Muscle layer of duodenum (tissue), 2 donors: Measurements from ENCODE around the gene BCL2.

Source experiments
- H3K27ac ChIP-seq: one replicate; pipeline ENCODE4 v1.7.0; 2013; ENCODE audit warnings: mild to moderate bottlenecking, low read length
- H3K27me3 ChIP-seq: one replicate; pipeline ENCODE4 v1.7.0; 2013; ENCODE audit warnings: low read depth, mild to moderate bottlenecking, control low read depth, low read length
- H3K36me3 ChIP-seq, 2 donors: one replicate each; pipeline ENCODE4 v1.7.0; 2013; ENCODE audit warnings: low read length in 2 of 2, control low read depth in 1 of 2, mild to moderate bottlenecking in 1 of 2; ENCODE audit not compliant: insufficient read depth in 2 of 2, control insufficient read depth in 1 of 2
- H3K4me1 ChIP-seq, 2 donors: one replicate each; pipeline ENCODE4 v1.7.0; 2013; ENCODE audit warnings: low read length in 2 of 2, mild to moderate bottlenecking in 2 of 2, control low read depth in 1 of 2, moderate library complexity in 1 of 2; ENCODE audit not compliant: insufficient read depth in 2 of 2, control insufficient read depth in 1 of 2
- H3K4me3 ChIP-seq, 2 donors: one replicate each; pipeline ENCODE4 v1.7.0; 2013; ENCODE audit warnings: low read length in 2 of 2, low read depth in 1 of 2, mild to moderate bottlenecking in 1 of 2
- H3K9me3 ChIP-seq, 2 donors: one replicate each; pipeline ENCODE4 v1.7.0; 2013; ENCODE audit warnings: low read length in 2 of 2, control low read depth in 1 of 2, mild to moderate bottlenecking in 1 of 2; ENCODE audit not compliant: control insufficient read depth in 1 of 2
- donor health status: healthy.

Gene BCL2

DNA sequence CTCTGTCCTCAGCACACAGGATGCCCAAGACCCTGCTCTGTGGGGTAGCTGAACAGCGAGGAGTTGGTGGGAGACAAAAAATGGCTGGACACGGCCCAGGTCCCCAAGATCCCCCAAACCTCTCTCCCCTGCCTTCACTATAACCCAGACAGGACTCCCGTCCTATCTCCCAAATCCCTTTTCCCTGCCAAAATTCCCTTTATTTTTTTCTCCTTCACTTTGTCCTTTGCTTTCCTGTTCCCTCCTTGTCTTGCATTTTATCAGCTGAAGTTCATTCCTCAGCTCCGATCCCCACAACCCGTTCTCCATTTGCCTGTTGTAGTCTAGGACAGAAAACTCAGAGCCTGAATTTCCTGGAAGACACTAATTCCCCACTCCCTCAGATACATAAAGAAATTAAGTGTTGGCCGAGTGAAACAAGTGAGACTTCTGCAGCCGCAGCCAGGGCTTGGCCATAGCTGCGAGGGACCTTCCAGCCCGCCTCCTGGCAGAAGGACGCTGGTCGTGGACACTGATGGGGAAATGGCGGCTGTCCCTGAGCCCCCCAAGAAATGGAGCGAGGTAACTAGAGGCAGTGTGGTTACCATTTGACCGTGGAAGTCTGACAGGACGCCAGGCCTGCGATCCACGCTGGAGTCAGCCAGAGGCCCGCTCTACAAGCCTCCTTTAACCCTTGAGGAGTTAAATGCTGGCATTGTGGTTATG is 173.6 kb downstream of the BCL2 start:
- H3K27me3 ChIP-seq: no peaks in the 10 kb centered on the region
- peaks cover 6 to 42% of the 10 kb centered on the region in 2 donors for H3K4me1 ChIP-seq
- no peaks in the 10 kb centered on the region for H3K36me3 ChIP-seq
- no peak overlapping the region for H3K27ac ChIP-seq
- no peak overlapping the region for H3K4me3 ChIP-seq
- H3K9me3 ChIP-seq: no peaks in the 10 kb centered on the region

DNA sequence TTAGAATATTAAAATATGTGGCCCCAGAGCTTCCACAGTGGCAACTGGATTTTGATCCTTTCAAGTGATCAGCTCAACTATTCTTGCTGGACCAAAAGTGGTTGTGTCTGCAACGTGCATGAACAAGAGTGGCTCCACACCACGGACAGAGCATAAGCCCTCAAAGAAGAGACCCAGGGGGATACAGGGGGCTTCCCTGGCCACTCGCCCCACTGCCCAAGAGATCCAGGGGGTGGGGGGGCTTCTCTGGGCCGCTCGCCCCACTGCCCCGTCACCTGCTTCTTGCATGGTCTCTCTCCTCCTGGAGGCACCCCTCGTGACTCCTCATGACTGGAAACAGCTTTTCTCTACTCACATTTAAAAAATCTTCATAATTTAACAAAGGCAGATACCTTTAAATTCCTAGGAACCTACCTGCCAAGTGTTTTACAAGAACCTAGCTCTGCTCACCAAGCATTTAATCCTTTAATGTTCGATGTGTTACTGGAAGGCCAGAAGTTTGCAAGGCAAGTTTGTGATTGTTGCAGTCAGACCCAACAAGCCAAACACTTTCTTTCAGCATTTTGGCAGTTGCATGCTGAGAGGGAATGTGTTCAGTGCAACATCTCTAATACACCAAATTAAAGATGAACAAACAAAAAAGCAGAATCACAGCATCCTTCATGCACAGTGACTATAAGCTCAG is 174.3 kb downstream of the BCL2 start:
- H3K27me3 ChIP-seq: no peaks in the 10 kb centered on the region
- H3K4me1 ChIP-seq: peaks cover 6 to 42% of the 10 kb centered on the region in 2 donors
- H3K9me3 ChIP-seq: no peaks in the 10 kb centered on the region
- no peak overlapping the region for H3K4me3 ChIP-seq
- H3K27ac ChIP-seq: no peak overlapping the region
- no peaks in the 10 kb centered on the region for H3K36me3 ChIP-seq

DNA sequence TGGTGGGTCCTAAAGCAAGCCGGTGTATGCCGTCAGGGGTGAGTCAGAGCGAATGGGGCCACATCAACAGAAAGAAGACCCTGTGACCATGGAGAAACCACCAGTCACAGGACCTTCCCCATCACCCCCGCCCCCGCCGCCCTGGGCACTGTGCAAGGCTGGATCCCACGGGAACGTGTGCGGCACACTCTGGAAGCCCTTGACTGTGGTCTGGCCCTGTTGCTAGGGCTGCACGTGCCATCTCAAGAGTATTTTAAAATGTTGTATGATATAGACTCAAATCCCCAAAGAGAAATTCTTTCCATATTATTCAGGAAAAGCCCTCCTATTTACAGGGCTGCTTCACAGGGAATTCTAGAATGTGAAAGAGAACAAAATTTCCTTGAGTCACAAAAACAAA is 174.8 kb downstream of the BCL2 start:
- Histone ChIP-seq H3K9me3 (no peaks in the 10 kb centered on the region), H3K4me1 (peaks cover 6 to 42% of the 10 kb centered on the region in 2 donors), H3K27me3 (no peaks in the 10 kb centered on the region), H3K4me3 (no peak overlapping the region), H3K36me3 (no peaks in the 10 kb centered on the region), H3K27ac (no peak overlapping the region)

DNA sequence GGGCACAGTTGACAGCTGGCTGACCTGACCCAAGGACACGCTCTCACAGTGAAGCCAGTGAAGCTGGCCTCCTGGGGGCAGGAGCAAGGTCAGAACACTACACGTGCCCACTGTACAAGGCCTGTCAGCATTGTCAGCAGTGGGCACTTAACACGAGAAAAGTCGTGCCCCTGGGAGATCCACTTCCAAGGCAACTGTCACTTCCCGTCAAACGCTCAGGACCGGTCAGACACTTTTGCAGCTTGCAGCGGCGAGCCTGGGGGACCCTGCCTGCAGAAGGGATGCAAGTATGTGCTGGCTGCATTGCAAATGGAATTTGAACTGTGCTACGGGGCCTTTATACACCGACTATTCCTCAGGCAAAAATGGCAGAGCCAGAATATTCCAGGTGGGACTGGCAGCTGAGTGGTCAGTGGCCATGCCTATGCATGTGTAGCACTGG is 176.2 kb downstream of the BCL2 start:
- no peak overlapping the region for H3K27ac ChIP-seq
- no peaks in the 10 kb centered on the region for H3K9me3 ChIP-seq
- peaks cover 11 to 35% of the 10 kb centered on the region in 2 donors for H3K4me1 ChIP-seq
- H3K27me3 ChIP-seq: no peaks in the 10 kb centered on the region
- no peaks in the 10 kb centered on the region for H3K36me3 ChIP-seq
- no peak overlapping the region for H3K4me3 ChIP-seq

DNA sequence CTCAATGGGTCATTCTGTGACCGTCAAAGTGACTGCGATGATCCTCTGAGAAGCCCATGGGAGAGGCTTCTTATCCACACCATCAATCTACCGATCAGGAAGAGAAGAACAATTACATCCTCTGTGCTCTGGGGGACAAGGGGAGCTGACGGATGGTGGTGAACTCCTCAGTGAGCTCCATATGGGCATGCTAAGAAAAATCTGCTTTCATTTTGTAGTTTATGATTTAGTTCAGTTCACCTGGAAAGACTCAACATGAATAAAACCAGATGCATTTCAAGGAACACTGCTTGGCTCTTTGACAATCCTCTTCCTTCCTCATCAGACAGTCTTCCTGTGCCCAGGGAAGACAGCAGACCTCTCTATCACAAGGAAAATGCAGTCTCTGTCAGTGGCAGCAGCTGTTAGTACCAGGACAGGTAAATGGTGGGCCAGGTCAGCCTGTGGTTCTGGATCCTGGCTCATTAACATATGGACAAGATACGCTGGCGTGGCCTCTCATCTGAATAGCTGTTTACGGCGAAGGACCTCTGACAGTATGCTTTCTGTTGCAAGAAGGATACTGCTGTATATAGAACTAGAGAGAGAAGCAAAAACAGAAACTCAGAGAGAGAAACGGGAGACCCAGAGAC is 176.9 kb downstream of the BCL2 start:
- Histone ChIP-seq H3K36me3 (no peaks in the 10 kb centered on the region), H3K9me3 (no peaks in the 10 kb centered on the region), H3K27me3 (no peaks in the 10 kb centered on the region), H3K4me1 (peaks cover 11 to 38% of the 10 kb centered on the region in 2 donors), H3K4me3 (peak overlapping the region in 1 of 2 donors; percentile 25), H3K27ac (no peak overlapping the region)

DNA sequence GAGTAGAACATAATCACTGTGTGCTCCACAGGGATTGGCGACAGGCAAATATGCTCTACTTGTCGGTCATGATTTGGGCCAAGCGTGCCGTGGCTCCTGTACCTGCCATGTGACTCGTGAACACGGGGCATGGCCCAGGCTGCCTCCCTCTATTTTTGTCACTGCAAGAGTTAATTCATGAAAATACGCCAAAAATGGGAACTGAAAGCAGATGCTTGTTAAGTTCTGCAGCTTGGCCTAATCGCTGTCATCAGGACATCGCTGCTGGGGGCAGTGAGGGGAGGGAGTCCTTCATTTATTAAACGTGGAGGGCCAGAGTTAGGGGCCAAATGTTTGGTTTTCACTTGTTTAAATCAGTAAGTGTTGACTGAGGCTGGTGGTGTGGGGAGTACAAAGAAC is 177.8 kb downstream of the BCL2 start:
- no peaks in the 10 kb centered on the region for H3K36me3 ChIP-seq
- no peak overlapping the region for H3K27ac ChIP-seq
- no peaks in the 10 kb centered on the region for H3K9me3 ChIP-seq
- H3K27me3 ChIP-seq: no peaks in the 10 kb centered on the region
- H3K4me1 ChIP-seq: peaks cover 14 to 41% of the 10 kb centered on the region in 2 donors
- no peak overlapping the region for H3K4me3 ChIP-seq

DNA sequence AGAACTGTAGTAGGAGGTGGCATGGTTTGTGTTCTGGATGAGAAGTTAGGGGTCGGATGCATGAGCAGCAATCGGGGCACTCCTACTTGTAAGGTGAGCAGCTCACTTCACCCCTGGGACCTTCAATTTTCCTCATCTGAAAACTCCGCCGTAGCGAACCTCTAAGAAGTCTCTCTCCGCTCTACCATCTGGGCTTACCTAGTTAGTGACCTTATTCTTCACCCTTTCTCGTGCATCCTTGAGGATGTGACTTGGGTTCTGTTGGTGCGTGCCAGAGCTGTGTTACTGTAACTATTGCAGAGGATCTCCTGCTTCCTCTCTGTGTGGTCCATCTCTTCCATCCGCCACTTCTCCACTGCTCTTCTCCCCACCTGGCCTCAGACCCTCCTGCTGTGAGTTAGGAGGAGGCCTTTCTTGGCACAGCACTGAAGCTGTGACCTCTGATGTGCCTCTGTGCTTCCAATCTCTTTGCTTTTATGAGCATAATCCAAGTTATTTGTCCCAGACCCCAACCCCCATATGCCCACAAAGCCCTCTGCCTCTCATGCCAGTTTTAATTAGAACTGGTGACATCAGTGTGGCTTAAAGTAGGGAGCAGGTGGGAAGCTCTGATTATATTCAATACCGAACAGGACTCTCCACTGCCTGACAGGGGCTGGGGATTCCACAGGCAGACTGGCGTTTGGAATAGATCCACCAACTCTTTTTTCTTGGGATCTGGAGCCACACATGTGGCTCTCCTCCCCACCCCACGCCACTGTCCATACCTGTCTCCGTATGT is 178.4 kb downstream of the BCL2 start:
- no peak overlapping the region for H3K27ac ChIP-seq
- no peaks in the 10 kb centered on the region for H3K9me3 ChIP-seq
- H3K4me3 ChIP-seq: no peak overlapping the region
- H3K27me3 ChIP-seq: no peaks in the 10 kb centered on the region
- H3K4me1 ChIP-seq: peaks cover 14 to 41% of the 10 kb centered on the region in 2 donors
- no peaks in the 10 kb centered on the region for H3K36me3 ChIP-seq

DNA sequence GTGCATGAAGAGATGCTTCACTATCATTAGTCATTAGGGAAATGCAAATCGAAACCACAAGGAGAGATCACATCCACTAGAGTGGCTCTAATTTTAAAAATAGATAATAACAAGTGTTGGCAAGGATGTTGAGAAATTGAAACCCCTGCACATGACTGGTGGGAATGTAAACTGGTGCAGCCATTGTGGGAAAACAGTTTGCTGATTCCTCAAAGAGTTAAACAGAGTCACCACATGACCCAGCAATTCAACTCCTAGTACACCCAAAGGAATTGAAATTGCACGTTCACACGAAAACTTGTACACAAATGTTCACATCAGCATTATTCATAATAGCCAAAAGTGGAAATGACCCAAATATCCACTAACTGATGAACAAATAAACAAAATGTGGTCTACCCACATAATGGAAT is 179.5 kb downstream of the BCL2 start:
- H3K4me1 ChIP-seq: peaks cover 14 to 30% of the 10 kb centered on the region in 2 donors

DNA sequence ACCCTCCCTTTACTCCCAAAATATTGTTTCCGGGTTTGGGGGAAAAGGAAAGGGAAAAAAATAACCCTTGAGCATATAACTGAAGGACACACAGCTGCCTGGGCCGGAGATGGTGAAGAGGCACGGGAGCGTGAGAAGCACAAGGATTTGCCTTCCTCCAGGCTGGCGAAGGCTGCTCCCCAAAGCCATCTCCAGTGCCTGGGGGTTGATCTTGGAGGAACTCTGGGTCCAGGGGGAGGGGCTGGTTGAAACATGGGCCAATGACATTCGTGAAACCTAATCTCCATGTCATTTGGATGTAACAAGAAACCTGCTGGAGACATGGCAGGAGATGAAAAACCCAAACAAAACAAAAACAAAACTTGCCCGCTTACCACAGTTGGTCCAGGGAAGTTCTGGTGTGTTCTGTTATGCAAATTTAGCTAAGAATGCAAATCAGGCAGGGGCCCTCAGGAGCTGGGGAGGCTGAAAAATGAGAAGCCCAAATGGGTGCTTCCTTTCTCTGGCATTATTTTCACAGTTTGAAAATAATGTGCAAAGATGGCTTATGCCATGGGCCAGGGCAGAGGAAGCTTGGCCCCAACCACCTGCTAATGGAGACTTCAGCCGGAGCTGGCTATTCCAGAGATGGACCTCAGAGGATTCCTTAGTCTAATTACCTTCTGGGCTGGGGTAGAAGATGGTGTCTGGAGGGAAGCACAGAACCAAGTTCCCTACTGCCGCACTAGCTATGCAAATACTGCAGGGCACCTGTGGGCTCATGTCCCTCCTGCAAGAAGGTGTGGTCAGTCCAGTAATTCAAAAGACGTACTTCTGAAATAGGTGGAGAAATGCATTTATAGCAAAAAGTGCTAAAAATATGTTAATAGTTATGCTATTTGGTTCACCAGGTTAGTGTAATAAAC is 180.9 kb downstream of the BCL2 start:
- peaks cover 14 to 29% of the 10 kb centered on the region in 2 donors for H3K4me1 ChIP-seq
- H3K4me3 ChIP-seq: peak overlapping the region; percentile 5 to 17
- H3K9me3 ChIP-seq: no peaks in the 10 kb centered on the region
- H3K27ac ChIP-seq: no peak overlapping the region
- H3K27me3 ChIP-seq: no peaks in the 10 kb centered on the region
- no peaks in the 10 kb centered on the region for H3K36me3 ChIP-seq

More for the DNA sequence above, 179.5 kb downstream of the BCL2 start:
- Histone ChIP-seq H3K27me3 (no peaks in the 10 kb centered on the region), H3K4me3 (no peak overlapping the region), H3K9me3 (no peaks in the 10 kb centered on the region), H3K36me3 (no peaks in the 10 kb centered on the region), H3K27ac (no peak overlapping the region)

DNA sequence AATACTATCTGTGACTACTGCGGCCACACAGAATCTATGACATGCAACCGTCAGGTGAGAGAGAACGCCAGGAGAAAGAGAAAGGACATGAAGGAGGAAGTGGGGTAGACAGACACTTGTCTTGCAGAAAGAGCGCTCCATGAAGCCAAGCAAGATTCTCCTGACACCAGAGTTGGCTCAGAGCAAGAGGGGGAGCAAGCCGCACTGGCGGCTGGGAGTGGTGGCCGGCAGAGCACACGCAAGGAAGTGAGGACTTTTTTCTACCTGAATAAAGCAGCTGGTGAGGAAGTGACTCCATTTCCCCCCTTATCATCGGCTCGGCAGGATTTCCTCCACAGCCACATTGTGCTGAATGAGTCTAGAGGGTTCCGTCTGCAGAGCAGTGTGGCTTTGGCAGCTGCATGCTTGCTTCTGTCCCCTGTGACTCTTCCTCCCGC is 181.6 kb downstream of the BCL2 start:
- no peaks in the 10 kb centered on the region for H3K27me3 ChIP-seq
- peak overlapping the region; percentile 5 to 17 for H3K4me3 ChIP-seq
- H3K4me1 ChIP-seq: peaks cover 14 to 23% of the 10 kb centered on the region in 2 donors
- H3K36me3 ChIP-seq: no peaks in the 10 kb centered on the region
- no peak overlapping the region for H3K27ac ChIP-seq
- no peaks in the 10 kb centered on the region for H3K9me3 ChIP-seq
